AG04449 (cell line): ENCODE measurements around the gene LRP1B.

Experiments used
- CTCF ChIA-PET: fragments of 350-600 bp; formaldehyde crosslinking; extraction: SDS; loops from one replicate; lab custom pipeline; 2021; ENCODE audit warnings: antibody characterized with exemption; lab: Yijun Ruan, JAX
- POLR2A ChIA-PET: fragments of 400-600, 350-600 bp; formaldehyde crosslinking; extraction: SDS; loops from one replicate; lab custom pipeline; 2020; ENCODE audit warnings: antibody characterized with exemption, inconsistent platforms; lab: Yijun Ruan, JAX
- DNase-seq: peaks from one replicate; pipeline ENCODE4 v3.0.0-alpha.2; 2010; ENCODE audit warnings: low read depth, low spot score
- H3K4me3 ChIP-seq: 2 replicates; pipeline ENCODE4 v1.5.1; 2011; ENCODE audit warnings: low read depth, mild to moderate bottlenecking, control low read depth, low read length
- TF ChIP-seq, protein P1 (sequence below): IDR thresholded peaks from one replicate; pipeline ENCODE4 v1.5.1; 2011; ENCODE audit warnings: mild to moderate bottlenecking, moderate library complexity, low read length, control low read depth, inconsistent platforms; ENCODE audit not compliant: insufficient read depth; ENCODE audit errors: missing control alignments

LRP1B gene

DNA sequence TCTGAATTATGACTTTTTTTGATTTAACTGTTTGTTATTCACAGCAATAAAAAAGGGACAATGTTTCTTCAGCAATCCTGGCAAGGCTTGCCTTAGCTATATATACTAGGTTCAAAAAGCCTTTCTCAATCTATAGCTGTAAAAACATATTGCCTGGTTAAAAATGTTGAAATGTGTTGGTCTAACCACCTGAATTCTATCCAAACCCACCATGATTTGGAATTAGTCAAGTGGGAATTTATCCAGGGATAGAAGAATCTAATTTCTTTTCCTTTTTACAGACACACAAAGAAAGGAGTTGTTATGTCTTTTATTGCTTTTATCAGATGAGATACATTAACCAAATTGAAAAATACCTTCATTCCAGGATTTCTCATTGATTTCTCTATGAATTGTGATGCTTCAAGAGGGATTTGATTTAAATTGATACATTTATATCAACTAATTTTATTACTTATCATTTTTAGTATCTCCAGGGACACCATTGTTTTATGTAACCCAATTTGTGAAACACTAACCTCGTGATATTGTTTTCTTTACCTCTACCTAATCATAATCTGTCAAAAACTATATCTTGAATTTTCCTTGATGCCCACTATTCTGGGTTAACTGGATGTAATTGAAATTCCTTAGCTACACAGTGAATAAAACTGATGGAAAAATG, 88.1 kb downstream of the LRP1B start:
- no peak for DNase-seq
- TF ChIP-seq, protein P1, sequence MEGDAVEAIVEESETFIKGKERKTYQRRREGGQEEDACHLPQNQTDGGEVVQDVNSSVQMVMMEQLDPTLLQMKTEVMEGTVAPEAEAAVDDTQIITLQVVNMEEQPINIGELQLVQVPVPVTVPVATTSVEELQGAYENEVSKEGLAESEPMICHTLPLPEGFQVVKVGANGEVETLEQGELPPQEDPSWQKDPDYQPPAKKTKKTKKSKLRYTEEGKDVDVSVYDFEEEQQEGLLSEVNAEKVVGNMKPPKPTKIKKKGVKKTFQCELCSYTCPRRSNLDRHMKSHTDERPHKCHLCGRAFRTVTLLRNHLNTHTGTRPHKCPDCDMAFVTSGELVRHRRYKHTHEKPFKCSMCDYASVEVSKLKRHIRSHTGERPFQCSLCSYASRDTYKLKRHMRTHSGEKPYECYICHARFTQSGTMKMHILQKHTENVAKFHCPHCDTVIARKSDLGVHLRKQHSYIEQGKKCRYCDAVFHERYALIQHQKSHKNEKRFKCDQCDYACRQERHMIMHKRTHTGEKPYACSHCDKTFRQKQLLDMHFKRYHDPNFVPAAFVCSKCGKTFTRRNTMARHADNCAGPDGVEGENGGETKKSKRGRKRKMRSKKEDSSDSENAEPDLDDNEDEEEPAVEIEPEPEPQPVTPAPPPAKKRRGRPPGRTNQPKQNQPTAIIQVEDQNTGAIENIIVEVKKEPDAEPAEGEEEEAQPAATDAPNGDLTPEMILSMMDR: no peak
- H3K4me3 ChIP-seq: no peak overlapping the region
- ChIA-PET POLR2A (no interaction called here), CTCF (no interaction called here)

DNA sequence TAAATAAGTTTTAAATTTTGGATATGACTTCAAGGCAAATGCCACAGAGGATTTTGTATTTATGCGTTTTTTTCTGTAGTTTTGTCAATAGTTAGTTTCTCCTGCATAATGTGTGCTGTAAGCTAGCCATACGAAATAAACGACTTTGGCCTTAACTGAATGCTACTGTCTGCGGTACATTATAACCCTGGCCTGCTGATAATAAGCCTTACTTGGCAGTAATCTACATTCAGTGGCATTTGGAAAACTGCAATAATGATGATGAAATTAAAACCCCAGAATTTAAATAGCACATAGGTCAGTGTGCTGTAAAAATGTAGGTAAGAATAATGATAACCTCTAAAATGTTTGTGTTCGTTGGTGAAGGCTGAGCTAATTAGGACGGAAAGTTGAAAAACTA, 88.8 kb downstream of the LRP1B start:
- no peak for DNase-seq
- CTCF ChIA-PET: no interaction called here

DNA sequence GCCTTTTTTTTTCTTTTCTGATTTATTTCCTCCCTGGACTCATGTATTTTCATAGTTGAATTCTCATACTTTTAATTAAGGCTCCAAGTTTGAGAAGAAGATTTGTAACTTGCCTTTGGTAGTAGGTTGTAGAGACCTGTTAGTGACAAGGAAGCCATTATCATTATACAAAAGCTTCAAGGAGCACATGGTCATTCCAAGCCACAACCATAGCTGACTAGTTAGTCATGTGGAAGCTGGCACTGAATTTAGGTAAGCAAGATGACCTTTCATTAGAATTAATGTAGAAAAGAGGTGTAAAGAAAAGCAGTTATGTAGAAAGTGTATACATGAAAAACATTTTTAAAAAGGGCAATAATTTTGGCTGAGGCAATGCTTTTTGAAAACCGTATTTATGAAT, 89.7 kb downstream of the LRP1B start:
- POLR2A ChIA-PET: no interaction called here
- TF ChIP-seq, protein P1: no peak
- H3K4me3 ChIP-seq: no peak overlapping the region

More for the DNA sequence above, 88.8 kb downstream of the LRP1B start:
- TF ChIP-seq, protein P1: no peak
- no peak overlapping the region for H3K4me3 ChIP-seq
- POLR2A ChIA-PET: no interaction called here

DNA sequence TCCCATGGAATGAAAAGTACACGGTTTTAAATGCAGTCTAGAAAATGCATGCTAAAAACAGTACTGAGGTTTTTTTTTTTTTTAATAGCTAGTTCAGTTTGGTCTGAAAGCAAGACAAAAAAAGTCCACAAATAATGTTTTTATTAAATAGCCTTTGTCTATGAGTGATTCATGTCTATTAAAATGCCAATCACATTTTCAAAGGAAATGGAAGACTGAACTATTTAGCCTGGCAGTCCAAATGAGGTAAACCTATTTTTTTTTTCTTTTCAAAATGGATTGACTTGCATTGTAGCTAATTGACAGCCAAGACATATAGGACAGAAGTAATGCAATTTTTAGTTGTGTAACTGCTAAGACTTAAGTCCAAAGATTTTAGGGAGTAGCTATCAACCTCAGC, 90.3 kb downstream of the LRP1B start:
- no peak for DNase-seq
- CTCF ChIA-PET: no interaction called here
- TF ChIP-seq, protein P1: no peak
- POLR2A ChIA-PET: no interaction called here
- no peak overlapping the region for H3K4me3 ChIP-seq

More for the DNA sequence above, 89.7 kb downstream of the LRP1B start:
- no peak for DNase-seq
- CTCF ChIA-PET: no interaction called here

DNA sequence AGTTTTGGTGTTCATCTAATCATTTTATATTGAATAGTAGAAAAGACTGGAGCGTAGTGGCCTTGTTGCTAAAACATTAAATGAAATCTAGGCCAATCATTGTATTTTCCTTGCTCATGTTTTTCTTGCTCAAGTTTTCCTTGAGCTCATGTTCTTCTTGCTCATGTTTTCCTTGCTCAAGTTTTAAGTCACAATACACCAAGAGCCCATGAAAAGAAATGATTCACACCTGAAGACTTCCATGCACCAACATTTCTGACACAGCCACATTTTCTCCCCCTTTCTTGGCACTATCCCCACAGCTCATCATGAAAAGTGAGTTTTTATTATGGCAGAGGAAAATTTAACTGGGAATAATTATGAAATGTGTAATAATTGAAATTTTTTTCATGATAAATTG, 92.0 kb downstream of the LRP1B start:
- H3K4me3 ChIP-seq: no peak overlapping the region
- no peak for DNase-seq
- POLR2A ChIA-PET: no interaction called here
- CTCF ChIA-PET: no interaction called here
- TF ChIP-seq, protein P1: no peak

DNA sequence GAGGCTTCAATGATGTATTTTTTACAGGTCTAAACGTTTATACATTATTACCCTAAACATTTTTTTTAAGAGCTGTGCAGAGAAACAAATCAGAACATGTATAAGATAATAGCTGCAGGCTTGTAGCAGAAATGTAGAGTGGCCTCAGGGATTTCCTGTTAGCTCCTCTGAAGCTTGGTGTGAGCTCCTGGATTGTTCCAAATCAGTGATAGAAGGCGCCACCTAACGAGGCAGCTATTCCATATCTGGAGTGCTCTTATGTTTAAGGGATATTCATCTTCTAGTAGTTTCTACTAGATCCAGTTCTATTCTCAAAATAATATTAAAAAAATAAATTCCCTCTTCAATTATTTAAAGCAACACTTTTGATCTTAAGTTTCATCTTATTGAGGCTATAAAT, 93.1 kb downstream of the LRP1B start:
- ChIA-PET CTCF (no interaction called here), POLR2A (no interaction called here)
- H3K4me3 ChIP-seq: no peak overlapping the region
- DNase-seq: no peak
- TF ChIP-seq, protein P1: no peak
